ENCODE results near the gene NELL1. TPM values are rescaled to one million over a fixed set of nuclear protein-coding genes. Genes with fewer than 3 reads are reported as not detected.

Gene NELL1
- polyA plus RNA-seq, 1 of the 3 experiments (the other 2 are of a cell fraction), result not detected

- Histone ChIP-seq H3K4me2 (no peak overlapping the region), H4K20me1 (ENCODE audit: insufficient read depth) (no peaks in the 10 kb centered on the region), H3F3A (replicated peaks; ENCODE audit: insufficient read depth) (no peaks in the 10 kb centered on the region), H3K36me3 (replicated peaks in 1 of 2; ENCODE audit: control insufficient read depth in 1 of 2, insufficient read depth in 2 of 2, low read length in 1 of 2) (peaks cover 0 to 5% of the 10 kb centered on the region in 2 experiments), H3K9ac (no peak overlapping the region), H3K27me3 (ENCODE audit: insufficient read depth) (no peaks in the 10 kb centered on the region), H2AFZ (ENCODE audit: low read depth) (no peak overlapping the region), H3K4me3 (ENCODE audit: low read depth in 2 of 2, low read length in 1 of 2) (no peak overlapping the region), H3K9me2 (no peaks in the 10 kb centered on the region), H3K27ac (ENCODE audit: low read depth in 2 of 2, low read length in 1 of 2) (no peak overlapping the region), H3K9me3 (no peaks in the 10 kb centered on the region), H3K79me2 (ENCODE audit: insufficient read depth) (no peaks in the 10 kb centered on the region), H3K4me1 (ENCODE audit: control insufficient read depth in 1 of 2, insufficient read depth in 2 of 2, low read depth in 1 of 2, low read length in 1 of 2) (no peaks in the 10 kb centered on the region)
- no peak for DNase-seq
- WGBS (ENCODE audit: low lambda C conversion rate), result 25% methylated on average over 3 of the region's 3 CpGs
- POLR2A ChIA-PET, result interaction anchor here (0.5 kb wide), 1 partner anchor 299 kb away, joined by 4 read pairs; no protein-coding TSS in a partner anchor
- no peak for TF ChIP-seq FOXM1 (IDR thresholded peaks at IDR 0.05; ENCODE audit: low read depth)
- no peak for TF ChIP-seq JUND (IDR thresholded peaks at IDR 0.05)
- TF ChIP-seq, protein P1, sequence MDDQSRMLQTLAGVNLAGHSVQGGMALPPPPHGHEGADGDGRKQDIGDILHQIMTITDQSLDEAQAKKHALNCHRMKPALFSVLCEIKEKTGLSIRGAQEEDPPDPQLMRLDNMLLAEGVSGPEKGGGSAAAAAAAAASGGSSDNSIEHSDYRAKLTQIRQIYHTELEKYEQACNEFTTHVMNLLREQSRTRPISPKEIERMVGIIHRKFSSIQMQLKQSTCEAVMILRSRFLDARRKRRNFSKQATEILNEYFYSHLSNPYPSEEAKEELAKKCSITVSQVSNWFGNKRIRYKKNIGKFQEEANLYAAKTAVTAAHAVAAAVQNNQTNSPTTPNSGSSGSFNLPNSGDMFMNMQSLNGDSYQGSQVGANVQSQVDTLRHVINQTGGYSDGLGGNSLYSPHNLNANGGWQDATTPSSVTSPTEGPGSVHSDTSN (IDR thresholded peaks at IDR 0.05), result no peak
- no peak for TF ChIP-seq CTCF (IDR thresholded peaks at IDR 0.05)
- TF ChIP-seq RCOR1 (IDR thresholded peaks at IDR 0.05; ENCODE audit: low read length), result no peak
- TF ChIP-seq, protein P2, sequence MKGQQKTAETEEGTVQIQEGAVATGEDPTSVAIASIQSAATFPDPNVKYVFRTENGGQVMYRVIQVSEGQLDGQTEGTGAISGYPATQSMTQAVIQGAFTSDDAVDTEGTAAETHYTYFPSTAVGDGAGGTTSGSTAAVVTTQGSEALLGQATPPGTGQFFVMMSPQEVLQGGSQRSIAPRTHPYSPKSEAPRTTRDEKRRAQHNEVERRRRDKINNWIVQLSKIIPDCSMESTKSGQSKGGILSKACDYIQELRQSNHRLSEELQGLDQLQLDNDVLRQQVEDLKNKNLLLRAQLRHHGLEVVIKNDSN (IDR thresholded peaks at IDR 0.05; ENCODE audit: borderline replicate concordance, low read depth), result no peak
- no peak for TF ChIP-seq TAF1 (IDR thresholded peaks at IDR 0.05; ENCODE audit: borderline replicate concordance, low read depth, low read length)
- no peak for TF ChIP-seq MXI1 (IDR thresholded peaks at IDR 0.05; ENCODE audit: low read depth, low read length)
- TF ChIP-seq USF2 (IDR thresholded peaks at IDR 0.05; ENCODE audit: borderline replicate concordance, low read depth, low read length), result no peak
- TF ChIP-seq GATA2 (CRISPR knock-in tag; IDR thresholded peaks at IDR 0.05), result no peak
- TF ChIP-seq YY1 (IDR thresholded peaks at IDR 0.05; ENCODE audit: low read depth), result no peak
- TF ChIP-seq ELF1 (IDR thresholded peaks at IDR 0.05), result no peak
- TF ChIP-seq CHD2 (IDR thresholded peaks at IDR 0.05; ENCODE audit: low read length, partially characterized antibody), result no peak
- CTCF ChIA-PET, result no interaction called here
These were observed 399.5 kb downstream of the NELL1 start for GRCh38 chr11:21068886-21069285.

- Histone ChIP-seq H3K4me3 (ENCODE audit: low read depth in 2 of 2, low read length in 1 of 2) (no peak overlapping the region), H3K9me3 (no peaks in the 10 kb centered on the region), H2AFZ (ENCODE audit: low read depth) (no peak overlapping the region), H3K36me3 (replicated peaks in 1 of 2; ENCODE audit: control insufficient read depth in 1 of 2, insufficient read depth in 2 of 2, low read length in 1 of 2) (peaks cover 0 to 5% of the 10 kb centered on the region in 2 experiments), H4K20me1 (ENCODE audit: insufficient read depth) (no peaks in the 10 kb centered on the region), H3K9ac (no peak overlapping the region), H3K79me2 (ENCODE audit: insufficient read depth) (no peaks in the 10 kb centered on the region), H3K27ac (ENCODE audit: low read depth in 2 of 2, low read length in 1 of 2) (no peak overlapping the region), H3K4me2 (no peak overlapping the region), H3K27me3 (ENCODE audit: insufficient read depth) (no peaks in the 10 kb centered on the region), H3F3A (replicated peaks; ENCODE audit: insufficient read depth) (no peaks in the 10 kb centered on the region), H3K9me2 (no peaks in the 10 kb centered on the region), H3K4me1 (ENCODE audit: control insufficient read depth in 1 of 2, insufficient read depth in 2 of 2, low read depth in 1 of 2, low read length in 1 of 2) (no peaks in the 10 kb centered on the region)
- POLR2A ChIA-PET, result no interaction called here
- CTCF ChIA-PET, result no interaction called here
- no peak for DNase-seq
- TF ChIP-seq JUND (IDR thresholded peaks at IDR 0.05) (no peak), SIN3A (IDR thresholded peaks at IDR 0.05; ENCODE audit: borderline replicate concordance, low read depth, low read length) (no peak), EZH2phosphoT487 (IDR thresholded peaks at IDR 0.05; ENCODE audit: borderline replicate concordance, low read depth) (no peak), GATA2 (CRISPR knock-in tag; IDR thresholded peaks at IDR 0.05) (no peak)
- TF ChIP-seq, protein P3, sequence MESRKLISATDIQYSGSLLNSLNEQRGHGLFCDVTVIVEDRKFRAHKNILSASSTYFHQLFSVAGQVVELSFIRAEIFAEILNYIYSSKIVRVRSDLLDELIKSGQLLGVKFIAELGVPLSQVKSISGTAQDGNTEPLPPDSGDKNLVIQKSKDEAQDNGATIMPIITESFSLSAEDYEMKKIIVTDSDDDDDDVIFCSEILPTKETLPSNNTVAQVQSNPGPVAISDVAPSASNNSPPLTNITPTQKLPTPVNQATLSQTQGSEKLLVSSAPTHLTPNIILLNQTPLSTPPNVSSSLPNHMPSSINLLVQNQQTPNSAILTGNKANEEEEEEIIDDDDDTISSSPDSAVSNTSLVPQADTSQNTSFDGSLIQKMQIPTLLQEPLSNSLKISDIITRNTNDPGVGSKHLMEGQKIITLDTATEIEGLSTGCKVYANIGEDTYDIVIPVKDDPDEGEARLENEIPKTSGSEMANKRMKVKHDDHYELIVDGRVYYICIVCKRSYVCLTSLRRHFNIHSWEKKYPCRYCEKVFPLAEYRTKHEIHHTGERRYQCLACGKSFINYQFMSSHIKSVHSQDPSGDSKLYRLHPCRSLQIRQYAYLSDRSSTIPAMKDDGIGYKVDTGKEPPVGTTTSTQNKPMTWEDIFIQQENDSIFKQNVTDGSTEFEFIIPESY (IDR thresholded peaks at IDR 0.05; ENCODE audit: borderline replicate concordance, low read depth), result no peak
- WGBS (ENCODE audit: low lambda C conversion rate), result 18% methylated on average over 5 of the region's 5 CpGs
These were observed 400.5 kb downstream of the NELL1 start for GRCh38 chr11:21069909-21070308.
